GM19023 (cell line): ENCODE data around the gene S100B.

Experiments
- ATAC-seq: cut with Tn5 transposase; IDR thresholded peaks from one replicate; pipeline ENCODE4 v1.9.1; 2021; ENCODE audit warnings: mild to moderate bottlenecking, moderate library complexity; ENCODE audit not compliant: unreplicated experiment

The S100B gene

DNA sequence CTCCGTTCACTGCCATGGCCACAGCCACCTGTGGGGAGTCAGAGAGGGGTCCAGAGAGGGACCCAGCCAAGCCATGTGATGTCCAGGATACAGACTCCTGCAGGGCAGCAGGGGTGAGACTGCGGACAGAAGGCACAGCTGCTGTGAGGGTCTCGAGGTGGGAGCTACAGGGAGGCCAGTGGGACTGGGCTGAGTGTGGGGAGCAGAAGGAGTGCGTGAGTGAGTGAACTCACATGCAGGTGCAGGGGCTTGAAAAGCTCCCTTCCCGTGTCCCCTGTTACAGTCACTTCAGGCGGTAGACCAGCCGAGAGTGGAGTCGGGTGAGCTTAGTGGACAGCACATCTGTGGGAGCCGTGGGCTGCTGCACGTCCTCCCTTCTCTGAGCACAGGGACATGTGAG, 42.4 kb downstream of the S100B start:
- ATAC-seq: no peak

DNA sequence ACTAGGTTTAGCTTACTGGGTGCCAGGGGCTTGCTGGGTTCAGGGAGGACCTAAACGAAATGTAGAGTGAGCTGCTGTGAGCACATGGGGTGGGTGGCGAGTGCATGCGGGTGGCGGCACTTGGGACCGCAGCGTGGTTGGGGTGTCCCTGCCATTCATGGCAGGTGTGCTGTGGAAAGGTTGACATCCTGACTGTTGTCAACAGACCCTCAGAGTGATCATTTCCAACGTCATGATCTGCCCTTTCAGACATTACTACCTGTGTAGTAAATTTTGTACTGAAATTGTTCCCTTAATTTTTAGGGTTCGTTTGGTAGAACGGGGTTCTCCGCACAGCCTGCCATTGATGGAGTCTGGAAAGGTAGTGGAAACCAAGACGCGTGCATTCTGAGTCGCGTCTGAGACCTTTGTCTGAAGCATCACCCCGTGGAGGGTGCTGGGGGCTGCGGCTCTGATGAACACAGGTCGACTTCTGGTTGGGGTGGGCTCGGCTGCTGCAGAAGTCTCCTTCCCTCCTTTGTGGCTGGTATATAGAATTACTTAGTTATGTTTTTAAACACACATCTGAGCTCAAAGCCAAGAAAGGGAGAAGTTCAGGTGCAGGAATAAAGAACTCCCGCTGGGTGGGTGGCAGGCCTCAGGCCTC, 43.3 kb downstream of the S100B start:
- no peak for ATAC-seq

DNA sequence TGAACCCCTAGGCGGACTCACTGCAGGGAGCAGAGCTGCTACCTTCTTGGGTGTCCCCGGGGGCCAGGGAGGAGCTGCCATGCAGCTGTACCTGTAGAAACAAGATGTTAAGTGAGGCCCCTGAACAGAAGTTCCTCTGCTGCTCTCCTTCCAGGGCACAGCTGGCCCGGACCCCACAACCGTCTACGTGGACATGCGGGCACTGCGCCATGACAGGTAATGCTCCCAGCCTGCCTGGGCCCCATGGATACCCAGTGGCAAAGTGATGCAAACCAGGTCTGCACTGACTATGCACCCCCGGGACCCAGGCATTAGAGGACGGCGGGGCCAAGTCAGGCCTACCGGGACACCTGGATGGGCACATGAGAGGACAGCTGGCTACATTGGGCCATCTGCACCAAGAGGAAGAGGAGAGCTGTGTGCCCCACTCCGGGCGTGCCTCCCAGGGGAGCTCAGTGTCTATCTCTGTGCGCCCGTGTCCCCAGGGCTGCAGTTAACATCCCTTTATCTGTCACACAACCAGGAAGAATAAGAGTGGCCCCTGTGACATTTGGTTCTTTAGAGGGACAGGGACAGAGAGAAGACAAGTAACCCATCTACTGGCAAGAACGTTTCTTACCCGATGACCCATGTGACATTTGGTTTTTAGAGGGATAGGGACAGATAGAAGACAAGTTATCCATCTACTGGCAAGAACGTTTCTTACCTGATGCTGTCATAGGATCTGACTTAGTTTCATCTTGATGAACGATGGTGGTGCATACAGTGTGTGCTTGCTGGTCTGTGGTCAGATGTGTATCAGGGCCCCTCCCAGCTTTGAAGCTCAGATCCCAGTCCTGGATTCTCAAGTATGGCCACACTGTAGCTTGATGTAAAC, 44.1 kb downstream of the S100B start:
- no peak for ATAC-seq

DNA sequence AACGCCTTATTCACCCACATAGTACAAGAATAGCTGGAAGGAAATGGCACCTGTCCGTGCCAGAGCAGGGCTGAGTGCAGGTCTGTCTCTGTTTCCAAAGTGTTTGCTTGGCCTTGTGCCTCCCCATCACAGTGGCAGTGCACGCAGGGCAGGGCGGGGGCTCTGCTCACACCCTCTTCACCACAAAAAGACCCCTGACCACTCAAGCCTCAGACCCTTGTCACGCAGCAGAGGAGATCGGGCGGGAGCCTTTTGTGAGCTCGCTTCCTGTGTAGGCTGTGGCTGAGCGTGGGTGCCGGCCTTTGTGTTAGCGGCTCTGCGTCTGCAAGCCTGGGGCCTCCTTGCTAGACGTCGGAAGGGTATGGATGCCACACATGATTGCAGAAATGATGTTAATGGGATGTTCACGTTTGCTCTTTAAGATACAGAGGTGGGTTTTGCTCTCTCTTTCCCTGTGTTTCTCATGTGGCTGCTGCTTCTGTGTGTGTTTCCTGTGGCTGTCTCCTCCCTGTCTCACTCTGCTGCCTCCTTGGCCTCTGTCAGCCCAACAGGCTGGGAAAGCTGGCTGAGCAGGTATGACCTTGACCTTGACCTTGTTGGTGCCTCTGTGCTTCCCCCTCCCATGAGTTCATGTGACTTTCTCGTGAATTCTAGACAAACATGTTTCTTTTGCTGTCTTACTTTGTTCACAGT, 45.4 kb downstream of the S100B start:
- no peak for ATAC-seq

DNA sequence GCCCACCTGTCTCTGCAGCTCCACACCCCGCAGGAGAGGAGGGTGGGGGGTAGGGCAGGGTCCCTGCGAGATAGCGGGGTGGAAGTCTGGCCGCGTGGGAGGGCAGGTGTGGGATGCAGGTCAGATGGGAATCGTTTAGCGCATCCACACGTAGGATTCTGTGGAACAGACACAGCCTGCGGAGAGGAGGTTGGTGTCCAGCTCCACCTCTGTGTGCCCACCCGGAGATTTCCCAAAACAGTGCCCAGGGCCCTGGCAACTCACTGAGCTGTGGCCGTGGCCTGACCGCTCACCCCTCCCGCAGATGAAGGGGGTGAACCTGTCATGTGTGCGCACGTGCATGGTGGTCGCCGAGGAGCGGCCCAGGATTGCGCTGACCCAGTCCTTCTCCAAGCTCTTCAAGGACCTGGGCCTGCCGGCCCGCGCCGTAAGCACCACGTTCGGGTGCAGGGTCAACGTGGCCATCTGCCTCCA, 46.9 kb downstream of the S100B start:
- ATAC-seq: no peak

DNA sequence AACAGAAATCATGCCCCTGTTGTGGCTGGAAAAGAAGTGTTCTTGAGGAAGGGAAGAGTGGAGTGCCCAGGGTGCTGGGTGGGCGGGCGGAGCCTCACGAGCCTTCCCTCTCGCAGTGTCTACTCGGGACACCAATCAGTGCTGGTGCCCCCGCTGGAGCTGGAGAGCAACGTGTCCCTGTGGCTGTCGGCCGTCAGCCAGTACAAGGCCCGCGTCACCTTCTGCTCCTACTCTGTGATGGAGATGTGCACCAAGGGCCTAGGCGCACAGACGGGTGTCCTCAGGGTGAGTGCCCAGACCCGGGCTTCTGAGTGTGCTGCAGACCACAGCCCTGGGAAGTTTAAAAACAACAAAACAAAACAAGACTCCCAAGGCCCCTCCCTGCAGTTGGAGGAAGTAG, 47.4 kb downstream of the S100B start:
- no peak for ATAC-seq

DNA sequence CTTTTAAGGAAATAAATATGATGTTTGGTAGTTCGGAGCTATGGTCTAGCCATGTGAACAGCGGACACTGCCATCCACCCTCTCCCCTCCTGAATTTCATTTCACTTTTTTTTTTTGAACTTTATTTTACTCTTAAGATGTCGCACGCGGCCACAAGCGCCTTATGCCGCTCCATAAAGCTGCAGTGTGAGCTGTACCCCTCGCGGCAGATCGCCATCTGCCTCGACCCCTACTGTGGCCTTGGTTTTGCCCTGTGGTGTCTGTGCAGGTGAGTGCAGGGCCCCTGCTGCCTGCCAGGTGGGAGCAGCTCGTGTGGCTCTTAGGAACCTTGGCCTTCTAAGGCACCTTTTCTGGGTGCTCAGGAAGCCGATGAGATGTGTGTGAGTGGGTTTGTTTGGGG, 48.1 kb downstream of the S100B start:
- ATAC-seq: no peak

DNA sequence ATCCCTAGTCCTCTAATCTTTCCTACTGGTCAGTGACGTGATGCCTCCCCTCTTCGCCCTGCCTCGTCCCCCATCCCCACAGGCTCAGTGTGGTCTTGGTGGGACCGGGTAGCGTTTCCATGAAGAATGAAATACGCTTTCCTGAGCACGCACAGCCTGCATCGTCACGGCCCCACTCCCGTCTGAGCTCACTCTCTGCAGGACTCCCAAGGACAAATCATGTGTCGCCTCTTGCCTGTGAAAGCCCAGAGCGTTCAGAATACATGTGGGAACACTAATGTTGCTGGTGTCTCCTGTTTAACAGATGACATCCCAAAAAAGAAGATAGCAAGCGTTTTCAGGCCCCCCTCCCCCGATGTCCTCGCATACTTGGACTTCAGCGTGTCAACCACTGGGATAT, 49.2 kb downstream of the S100B start:
- ATAC-seq: no peak

DNA sequence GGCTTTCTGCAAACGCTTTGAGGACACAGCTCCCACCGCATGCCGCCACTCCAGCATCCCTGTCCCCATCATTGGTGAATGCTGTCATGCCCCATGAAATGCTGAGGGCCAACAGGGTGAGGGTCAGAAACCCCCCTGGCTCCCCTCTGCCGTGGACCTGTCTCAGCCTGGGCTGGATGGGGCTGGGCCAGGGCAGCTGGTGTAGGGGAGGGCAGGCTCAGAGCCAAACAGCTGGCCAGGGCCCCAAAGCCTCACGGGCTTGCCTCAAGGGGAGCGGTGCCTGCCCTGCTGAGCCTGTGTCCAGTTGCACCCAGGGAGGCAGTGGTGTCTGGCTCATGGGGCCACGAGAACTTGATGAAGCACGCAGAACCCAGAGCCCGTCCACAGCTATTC, 49.7 kb downstream of the S100B start:
- ATAC-seq: no peak

DNA sequence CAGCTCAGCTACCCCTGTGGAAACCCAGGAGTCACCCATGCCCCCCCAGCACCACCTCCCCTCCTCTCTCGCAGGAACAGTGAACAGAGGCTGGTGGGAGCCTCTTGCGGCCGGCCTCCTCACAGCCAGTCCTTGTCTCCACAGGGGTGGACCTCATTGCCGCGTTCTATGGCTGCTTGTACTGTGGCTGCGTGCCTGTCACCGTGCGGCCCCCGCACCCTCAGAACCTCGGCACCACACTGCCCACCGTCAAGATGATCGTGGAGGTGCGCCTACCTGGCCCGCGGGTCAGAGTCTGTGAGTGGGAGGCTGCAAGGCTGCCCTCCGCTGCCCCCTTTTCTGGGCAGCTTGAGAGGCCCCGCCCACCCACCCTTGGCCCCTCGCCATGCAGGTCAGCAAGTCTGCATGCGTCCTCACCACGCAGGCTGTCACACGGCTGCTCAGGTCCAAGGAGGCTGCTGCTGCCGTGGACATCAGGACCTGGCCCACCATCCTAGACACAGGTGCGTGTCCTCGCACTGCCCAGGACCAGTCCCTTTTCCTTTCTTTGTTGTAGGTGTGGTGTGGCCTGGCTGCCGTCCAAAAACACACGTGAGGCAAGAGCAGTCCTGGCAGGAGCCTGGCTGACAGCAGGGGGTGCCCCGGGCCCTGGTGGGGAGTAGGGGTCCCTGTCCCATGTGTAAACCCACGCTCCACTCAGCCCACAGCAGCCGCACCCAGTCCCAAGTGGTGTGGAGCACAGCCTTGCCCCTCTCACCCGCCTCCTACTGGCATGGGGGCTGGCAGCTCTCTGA, 50.3 kb downstream of the S100B start:
- no peak for ATAC-seq

DNA sequence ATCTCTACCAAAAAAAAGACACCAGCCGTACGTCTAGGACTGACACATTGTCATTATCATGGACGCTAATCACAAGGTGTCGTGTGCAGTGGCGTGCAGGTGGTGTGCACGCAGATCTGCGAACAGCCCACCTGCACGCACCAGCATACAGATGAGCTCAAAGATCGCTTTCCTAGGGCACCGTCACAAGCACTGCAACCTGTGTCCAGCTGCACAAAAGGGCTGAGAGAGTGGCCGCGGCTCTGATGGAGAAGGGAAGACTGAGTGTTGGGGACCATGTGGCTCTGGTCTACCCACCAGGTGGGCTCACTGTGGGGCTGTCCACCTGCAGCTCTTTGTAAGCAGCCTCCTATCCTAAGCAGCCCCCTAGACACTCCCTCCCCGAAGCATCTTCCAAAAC, 50.9 kb downstream of the S100B start:
- no peak for ATAC-seq

DNA sequence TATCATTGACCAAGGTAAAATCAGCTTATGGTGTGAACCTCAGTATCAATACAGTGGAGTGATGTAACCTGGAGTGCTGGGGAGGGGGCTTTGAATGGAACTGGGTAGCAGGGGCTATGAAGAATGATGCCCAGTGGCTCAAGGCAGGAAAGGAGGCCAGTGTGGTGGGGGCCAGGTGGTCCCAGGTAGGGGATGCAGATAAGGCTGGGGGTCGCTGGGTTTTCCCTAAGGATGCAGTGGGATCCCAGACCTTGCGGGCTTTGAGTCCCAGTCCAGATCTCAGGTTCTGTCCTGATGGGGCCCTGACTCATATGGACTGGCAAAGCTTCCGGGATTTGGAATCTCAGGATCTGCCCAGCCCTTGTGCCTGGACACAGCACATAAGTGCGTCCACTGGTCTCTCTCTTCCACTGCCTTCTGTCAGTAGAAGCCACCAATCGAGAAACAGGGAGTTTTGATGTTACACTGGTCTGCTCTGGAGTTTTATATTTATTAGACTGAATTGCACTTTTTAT, 52.0 kb downstream of the S100B start:
- ATAC-seq: no peak

DNA sequence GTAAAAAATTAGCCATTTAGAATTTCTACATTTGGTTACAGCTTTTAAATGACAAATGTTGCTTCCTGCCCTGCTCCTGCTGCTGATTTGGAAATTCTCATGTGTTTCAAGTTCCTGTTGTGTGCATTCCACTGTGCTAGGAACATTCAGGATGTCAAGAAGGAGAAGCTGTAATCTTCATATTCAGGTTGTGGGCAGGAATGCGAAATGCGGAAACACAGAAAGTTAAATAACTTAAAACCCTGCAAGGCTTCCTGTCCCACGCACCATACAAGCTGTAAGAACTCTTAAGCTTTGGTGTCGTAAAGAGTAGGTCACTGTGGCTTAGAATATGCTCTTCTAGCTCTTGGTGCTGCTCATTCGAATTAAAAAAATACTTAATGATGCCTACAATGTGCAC, 52.6 kb downstream of the S100B start:
- ATAC-seq: no peak

DNA sequence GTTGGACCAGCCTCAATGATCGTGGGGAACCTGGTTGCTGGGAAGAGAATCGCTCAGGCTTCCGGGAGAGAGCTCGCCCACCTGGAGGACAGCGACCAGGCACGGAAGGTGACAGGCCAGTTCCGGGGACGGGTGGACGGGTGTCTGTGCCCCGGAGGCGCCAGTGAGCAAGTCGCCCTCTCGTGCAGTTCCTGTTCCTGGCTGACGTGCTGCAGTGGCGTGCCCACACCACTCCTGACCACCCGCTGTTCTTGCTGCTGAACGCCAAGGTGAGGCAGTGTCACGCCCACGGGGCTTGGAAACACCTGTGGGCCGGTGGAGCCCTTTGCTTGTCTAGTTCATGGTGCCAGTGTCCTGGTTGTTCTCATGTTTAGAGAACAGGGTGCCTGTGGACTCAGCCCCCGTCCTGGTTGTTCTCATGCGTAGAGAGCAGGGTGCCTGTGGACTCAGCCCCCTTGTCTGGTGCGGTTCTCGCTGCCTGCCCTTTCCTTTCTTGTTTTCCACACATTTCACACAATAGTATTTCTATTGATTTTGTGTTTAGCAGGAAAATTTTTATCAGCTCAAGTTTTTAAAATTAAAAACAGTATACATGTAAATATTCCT, 53.1 kb downstream of the S100B start:
- no peak for ATAC-seq

DNA sequence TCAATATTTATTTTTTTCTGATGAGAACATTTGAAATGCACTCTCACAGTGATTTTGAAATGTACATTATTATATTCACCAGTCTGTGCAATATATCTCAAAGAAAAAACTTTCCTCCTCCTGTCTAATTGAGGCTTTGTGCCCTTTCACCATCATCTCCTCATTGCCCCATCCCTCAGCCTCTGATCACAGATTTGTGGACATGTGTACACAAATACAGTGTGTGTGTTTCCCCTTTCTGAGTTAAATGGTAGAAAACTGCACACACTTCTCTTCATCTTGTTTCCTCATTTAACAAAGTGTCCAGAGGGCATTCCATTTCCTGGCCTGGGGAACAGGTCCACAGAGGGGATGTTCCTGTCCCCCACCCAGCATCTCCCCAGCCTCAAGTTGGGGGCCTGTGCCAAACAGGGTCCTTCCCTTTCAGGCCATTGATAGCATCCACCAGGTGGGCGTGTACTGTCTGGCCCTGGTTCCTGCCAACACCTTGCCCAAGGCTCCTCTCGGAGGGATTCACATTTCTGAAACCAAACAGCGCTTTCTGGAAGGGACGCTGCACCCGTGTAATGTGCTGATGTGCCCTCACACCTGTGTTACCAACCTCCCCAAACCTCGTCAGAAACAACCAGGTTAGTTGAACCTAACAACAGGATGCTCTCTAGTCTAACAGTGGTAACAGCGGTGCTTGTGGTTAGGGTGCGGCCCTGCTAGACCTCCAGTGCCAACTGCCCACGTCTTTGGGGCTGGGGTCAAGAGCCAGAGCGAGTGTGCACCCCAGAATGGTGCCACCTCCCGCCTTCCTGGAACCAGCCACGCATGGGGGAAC, 54.6 kb downstream of the S100B start:
- no peak for ATAC-seq

DNA sequence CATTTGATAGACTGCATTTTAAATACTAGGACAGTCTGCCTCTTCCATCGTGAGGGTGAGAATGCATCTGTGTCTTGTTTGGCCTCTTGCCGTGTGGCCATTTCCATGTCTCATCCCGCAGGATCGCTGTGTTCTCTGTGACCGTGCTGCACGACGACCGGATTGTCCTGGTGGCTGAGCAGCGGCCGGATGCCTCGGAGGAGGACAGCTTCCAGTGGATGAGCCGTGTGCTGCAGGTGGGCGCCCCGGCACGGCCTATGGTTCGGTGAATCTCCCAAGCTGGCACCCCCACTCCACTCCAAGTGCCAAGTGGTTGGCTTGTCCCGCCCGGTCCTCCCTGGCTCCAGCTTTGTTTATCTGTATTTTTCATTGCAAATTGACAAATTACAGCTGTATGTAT, 55.2 kb downstream of the S100B start:
- no peak for ATAC-seq
